Activated naive CD4-positive, alpha-beta T cell treated with anti-CD3 and anti-CD28 coated beads, Interleukin-2, amount 10 ng/mL, durations not matched to agents 7 days and 5 days (primary cell): ENCODE measurements around the gene MASP1.

Source experiments
- CTCF ChIA-PET: fragments of 350-600 bp; sonication (Branson Sonifier 250); formaldehyde crosslinking; loops from one replicate; lab custom pipeline; 2021; ENCODE audit warnings: antibody characterized with exemption; lab: Charles Lee
- DNase-seq: peaks from one replicate; pipeline ENCODE4 v3.0.0-alpha.2; 2020
- H3K27ac Mint-ChIP-seq: one replicate; pipeline ENCODE4 v1.8.0; 2021; ENCODE audit warnings: mild to moderate bottlenecking, moderate library complexity, mixed read lengths
- H3K27me3 Mint-ChIP-seq: one replicate; pipeline ENCODE4 v1.8.0; 2021; ENCODE audit warnings: mild to moderate bottlenecking, mixed read lengths
- H3K36me3 Mint-ChIP-seq: one replicate; pipeline ENCODE4 v1.8.0; 2021; ENCODE audit warnings: mixed read lengths
- H3K4me1 Mint-ChIP-seq: one replicate; pipeline ENCODE4 v1.8.0; 2021; ENCODE audit warnings: mixed read lengths
- H3K4me3 Mint-ChIP-seq: one replicate; pipeline ENCODE4 v1.8.0; 2021; ENCODE audit warnings: mild to moderate bottlenecking, moderate library complexity, mixed read lengths
- H3K9me3 Mint-ChIP-seq: one replicate; pipeline ENCODE4 v1.8.0; 2021; ENCODE audit warnings: mixed read lengths

The MASP1 gene

GRCh38 chr3:187288131-187288854 lies 3.2 kb downstream of the MASP1 start:
- CTCF ChIA-PET = no interaction called here
- Mint-ChIP-seq H3K27ac (no peak overlapping the region), H3K27me3 (peaks cover 22% of the 10 kb centered on the region), H3K4me1 (no peaks in the 10 kb centered on the region), H3K36me3 (no peaks in the 10 kb centered on the region), H3K9me3 (no peaks in the 10 kb centered on the region), H3K4me3 (no peak overlapping the region)
- no peak for DNase-seq

GRCh38 chr3:187287256-187287655 lies 4.3 kb downstream of the MASP1 start:
- no peaks in the 10 kb centered on the region for H3K4me1 Mint-ChIP-seq
- CTCF ChIA-PET = no interaction called here
- no peak overlapping the region for H3K27ac Mint-ChIP-seq
- no peaks in the 10 kb centered on the region for H3K36me3 Mint-ChIP-seq
- peaks cover 21% of the 10 kb centered on the region for H3K27me3 Mint-ChIP-seq
- H3K4me3 Mint-ChIP-seq = no peak overlapping the region
- no peak for DNase-seq
- H3K9me3 Mint-ChIP-seq = no peaks in the 10 kb centered on the region

- H3K27ac Mint-ChIP-seq = no peak overlapping the region
- peaks cover 14% of the 10 kb centered on the region for H3K27me3 Mint-ChIP-seq
- no peak for DNase-seq
- CTCF ChIA-PET = no interaction called here
- no peaks in the 10 kb centered on the region for H3K9me3 Mint-ChIP-seq
- no peaks in the 10 kb centered on the region for H3K4me1 Mint-ChIP-seq
- H3K4me3 Mint-ChIP-seq = no peak overlapping the region
- no peaks in the 10 kb centered on the region for H3K36me3 Mint-ChIP-seq
Observed at GRCh38 chr3:187286467-187287059, 5.0 kb downstream of the MASP1 start.

- Mint-ChIP-seq H3K9me3 (no peaks in the 10 kb centered on the region), H3K27ac (no peak overlapping the region), H3K4me3 (no peak overlapping the region), H3K36me3 (no peaks in the 10 kb centered on the region), H3K27me3 (peaks cover 12% of the 10 kb centered on the region), H3K4me1 (no peaks in the 10 kb centered on the region)
- no peak for DNase-seq
- CTCF ChIA-PET = no interaction called here
Observed at GRCh38 chr3:187281191-187281714, 10.3 kb downstream of the MASP1 start.

- H3K36me3 Mint-ChIP-seq = no peaks in the 10 kb centered on the region
- no peak overlapping the region for H3K4me3 Mint-ChIP-seq
- H3K27ac Mint-ChIP-seq = no peak overlapping the region
- no peaks in the 10 kb centered on the region for H3K9me3 Mint-ChIP-seq
- H3K27me3 Mint-ChIP-seq = peaks cover 12% of the 10 kb centered on the region
- no peak for DNase-seq
- no peaks in the 10 kb centered on the region for H3K4me1 Mint-ChIP-seq
- CTCF ChIA-PET = no interaction called here
Observed at GRCh38 chr3:187280644-187281043, 10.9 kb downstream of the MASP1 start.

GRCh38 chr3:187277129-187277462 lies 14.4 kb downstream of the MASP1 start:
- H3K27ac Mint-ChIP-seq = no peak overlapping the region
- CTCF ChIA-PET = no interaction called here

GRCh38 chr3:187276397-187277128 lies 15.0 kb downstream of the MASP1 start:
- DNase-seq = no peak
- Mint-ChIP-seq H3K27me3 (peaks cover 34% of the 10 kb centered on the region), H3K4me3 (no peak overlapping the region), H3K9me3 (no peaks in the 10 kb centered on the region), H3K4me1 (no peaks in the 10 kb centered on the region), H3K36me3 (no peaks in the 10 kb centered on the region), H3K27ac (no peak overlapping the region)
- CTCF ChIA-PET = interaction anchor here (0.9 kb wide), 1 partner anchor 43 kb away, joined by 3 read pairs; no protein-coding TSS in a partner anchor

More at GRCh38 chr3:187277129-187277462, 14.4 kb downstream of the MASP1 start:
- Mint-ChIP-seq H3K36me3 (no peaks in the 10 kb centered on the region), H3K27me3 (peaks cover 28% of the 10 kb centered on the region), H3K9me3 (no peaks in the 10 kb centered on the region), H3K4me1 (no peaks in the 10 kb centered on the region), H3K4me3 (no peak overlapping the region)
- DNase-seq = no peak

- Mint-ChIP-seq H3K4me1 (no peaks in the 10 kb centered on the region), H3K36me3 (no peaks in the 10 kb centered on the region), H3K4me3 (no peak overlapping the region), H3K9me3 (no peaks in the 10 kb centered on the region), H3K27me3 (peaks cover 33% of the 10 kb centered on the region), H3K27ac (no peak overlapping the region)
- no peak for DNase-seq
- CTCF ChIA-PET = interaction anchor here (1.0 to 1.6 kb wide), 2 partner anchors 9 to 55 kb away, joined by 3 read pairs; no protein-coding TSS in a partner anchor
Observed at GRCh38 chr3:187274977-187275338, 16.6 kb downstream of the MASP1 start.

- Mint-ChIP-seq H3K36me3 (no peaks in the 10 kb centered on the region), H3K4me1 (no peaks in the 10 kb centered on the region), H3K27me3 (peaks cover 34% of the 10 kb centered on the region), H3K27ac (no peak overlapping the region), H3K4me3 (no peak overlapping the region), H3K9me3 (peaks cover 3% of the 10 kb centered on the region)
- CTCF ChIA-PET = interaction anchor here (1.0 to 1.6 kb wide), 2 partner anchors 8 to 54 kb away, joined by 3 read pairs; no protein-coding TSS in a partner anchor
- no peak for DNase-seq
Observed at GRCh38 chr3:187274315-187274976, 17.1 kb downstream of the MASP1 start.

- H3K4me3 Mint-ChIP-seq = no peak overlapping the region
- H3K9me3 Mint-ChIP-seq = peaks cover 3% of the 10 kb centered on the region
- CTCF ChIA-PET = no interaction called here
- DNase-seq = no peak
- peaks cover 31% of the 10 kb centered on the region for H3K27me3 Mint-ChIP-seq
- no peaks in the 10 kb centered on the region for H3K4me1 Mint-ChIP-seq
- no peaks in the 10 kb centered on the region for H3K36me3 Mint-ChIP-seq
- no peak overlapping the region for H3K27ac Mint-ChIP-seq
Observed at GRCh38 chr3:187271582-187271981, 20.0 kb downstream of the MASP1 start.

- DNase-seq = no peak
- Mint-ChIP-seq H3K27me3 (peaks cover 27% of the 10 kb centered on the region), H3K9me3 (peaks cover 3% of the 10 kb centered on the region), H3K4me3 (no peak overlapping the region), H3K4me1 (no peaks in the 10 kb centered on the region), H3K36me3 (no peaks in the 10 kb centered on the region), H3K27ac (no peak overlapping the region)
- CTCF ChIA-PET = no interaction called here
Observed at GRCh38 chr3:187269486-187269885, 22.1 kb downstream of the MASP1 start.

GRCh38 chr3:187267306-187267705 lies 24.2 kb downstream of the MASP1 start:
- no peak for DNase-seq
- no peaks in the 10 kb centered on the region for H3K4me1 Mint-ChIP-seq
- H3K9me3 Mint-ChIP-seq = peaks cover 3% of the 10 kb centered on the region
- H3K27ac Mint-ChIP-seq = no peak overlapping the region
- CTCF ChIA-PET = interaction anchor here (1.7 kb wide), 1 partner anchor 12 kb away, joined by 4 read pairs; no protein-coding TSS in a partner anchor
- peaks cover 13% of the 10 kb centered on the region for H3K27me3 Mint-ChIP-seq
- no peaks in the 10 kb centered on the region for H3K36me3 Mint-ChIP-seq
- H3K4me3 Mint-ChIP-seq = no peak overlapping the region

GRCh38 chr3:187266691-187267090 lies 24.8 kb downstream of the MASP1 start:
- CTCF ChIA-PET = interaction anchor here (1.1 to 1.7 kb wide), 3 partner anchors 8 to 50 kb away, joined by 3 to 4 read pairs (median 4); no protein-coding TSS in a partner anchor
- H3K27me3 Mint-ChIP-seq = peaks cover 9% of the 10 kb centered on the region

GRCh38 chr3:187265461-187265955 lies 26.0 kb downstream of the MASP1 start:
- no peaks in the 10 kb centered on the region for H3K36me3 Mint-ChIP-seq
- CTCF ChIA-PET = interaction anchor here (0.6 to 1.7 kb wide), 4 partner anchors 9 to 416 kb away, joined by 3 to 4 read pairs (median 4); no protein-coding TSS in a partner anchor
- peaks cover 7% of the 10 kb centered on the region for H3K27me3 Mint-ChIP-seq
- no peak overlapping the region for H3K27ac Mint-ChIP-seq
- peaks cover 3% of the 10 kb centered on the region for H3K9me3 Mint-ChIP-seq
- H3K4me1 Mint-ChIP-seq = no peaks in the 10 kb centered on the region
- DNase-seq = no peak
- H3K4me3 Mint-ChIP-seq = no peak overlapping the region

More at GRCh38 chr3:187266691-187267090, 24.8 kb downstream of the MASP1 start:
- Mint-ChIP-seq H3K4me1 (no peaks in the 10 kb centered on the region), H3K9me3 (peaks cover 3% of the 10 kb centered on the region), H3K36me3 (no peaks in the 10 kb centered on the region), H3K4me3 (no peak overlapping the region), H3K27ac (no peak overlapping the region)
- no peak for DNase-seq
